ENCODE results near the gene MTARC1.

Gene MTARC1

GRCh38 chr1:220833436-220833835 is 46.7 kb downstream of the MTARC1 start:
- no peak for DNase-seq (ENCODE audit: low spot score)
- no peak for FAIRE-seq

- FAIRE-seq: no peak
These were observed 47.6 kb downstream of the MTARC1 start for GRCh38 chr1:220834155-220834870.

More at GRCh38 chr1:220834155-220834870, 47.6 kb downstream of the MTARC1 start:
- no peak for DNase-seq (ENCODE audit: low spot score)

All from urothelium cell line (cell line).